ENCODE measurements around the gene USP2.

GRCh38 chr11:119315131-119316015, 66.1 kb downstream of the USP2 start:
- TF ChIP-seq CTCF (IDR thresholded peaks at IDR 0.05; ENCODE audit: borderline replicate concordance, extremely low read depth, low read length, poor library complexity, severe bottlenecking) (no peak), EZH2 (IDR thresholded peaks at IDR 0.05; ENCODE audit: borderline replicate concordance, low read depth, low read length, severe bottlenecking) (no peak)
